OCI-LY3 (cell line): ENCODE data around the gene TRUB2.
"Not testable (repeated sequence)": the region's sequence is repeated elsewhere in the genome, so short reads cannot be mapped to it uniquely, and the experiment has no call there.

Experiments used
- H2AFZ ChIP-seq: fragments of 200-600, 300-600 bp; shearing (Covaris generic); 2 replicates; pipeline ENCODE4 v1.6.0; 2014; ENCODE audit warnings: antibody characterized with exemption, low read depth, low read length
- H3K27ac ChIP-seq: fragments of 200-600, 300-600 bp; sonication (generic); 2 replicates; pipeline ENCODE4 v1.5.1; 2014; ENCODE audit warnings: mild to moderate bottlenecking, low read length, moderate library complexity, mixed read lengths
- H3K27me3 ChIP-seq: fragments of 200-600, 300-600 bp; sonication (generic); 2 replicates; pipeline ENCODE4 v1.6.1; 2014; ENCODE audit warnings: low read depth, low read length, mixed read lengths
- H3K36me3 ChIP-seq: fragments of 200-600, 300-600 bp; sonication (generic); replicated peaks from 2 replicates; pipeline ENCODE3; 2014; ENCODE audit warnings: low read depth, low read length, mixed read lengths
- H3K4me1 ChIP-seq: fragments of 300-600, 200-600 bp; sonication (generic); 2 replicates; pipeline ENCODE4 v1.6.1; 2014; ENCODE audit warnings: low read length, mixed read lengths
- H3K4me2 ChIP-seq: fragments of 200-600, 300-600 bp; sonication (generic); 2 replicates; pipeline ENCODE4 v1.6.1; 2014; ENCODE audit warnings: low read length, mixed read lengths
- H3K4me3 ChIP-seq: fragments of 300-600, 200-600 bp; sonication (generic); 2 replicates; pipeline ENCODE4 v1.5.1; 2014; ENCODE audit warnings: antibody characterized with exemption, mild to moderate bottlenecking, low read length, moderate library complexity
- H3K79me2 ChIP-seq: fragments of 300-600, 200-600 bp; shearing (Covaris generic); 2 replicates; pipeline ENCODE4 v1.6.1; 2014; ENCODE audit warnings: mild to moderate bottlenecking, low read length, mixed read lengths
- H3K9ac ChIP-seq: fragments of 300-600, 200-600 bp; shearing (Covaris generic); 2 replicates; pipeline ENCODE4 v1.6.0; 2014; ENCODE audit warnings: mild to moderate bottlenecking, low read length, moderate library complexity
- H3K9me3 ChIP-seq: fragments of 200-600, 300-600 bp; shearing (Covaris generic); 2 replicates; pipeline ENCODE4 v1.6.1; 2014; ENCODE audit warnings: low read length, mixed read lengths; ENCODE audit not compliant: insufficient read depth
- H4K20me1 ChIP-seq: fragments of 200-600, 300-600 bp; sonication (generic); 2 replicates; pipeline ENCODE4 v1.6.1; 2016; ENCODE audit warnings: low read length, mixed read lengths; ENCODE audit not compliant: insufficient read depth
- CTCF ChIP-seq: fragments of 200-600, 300-600 bp; sonication (generic); IDR thresholded peaks from 2 replicates; pipeline ENCODE4 v1.5.1; 2014; ENCODE audit warnings: antibody characterized with exemption, low read length, low read depth
- EZH2phosphoT487 ChIP-seq: fragments of 200-600 bp; shearing (Covaris generic); IDR thresholded peaks from 2 replicates; pipeline ENCODE4 v1.6.1; 2018; ENCODE audit warnings: antibody characterized with exemption, mixed run types, low read depth

Gene TRUB2

GRCh38 chr9:128341435-128341849 lies 19.2 kb upstream of the TRUB2 start:
- Histone ChIP-seq H3K4me3 (peak overlapping the region; percentile 95), H2AFZ (peak overlapping the region; percentile 80), H3K27me3 (no peaks in the 10 kb centered on the region), H3K36me3 (peaks cover 13% of the 10 kb centered on the region), H3K9me3 (no peaks in the 10 kb centered on the region), H4K20me1 (no peaks in the 10 kb centered on the region), H3K27ac (peak overlapping the region; percentile 18), H3K79me2 (peaks cover 7% of the 10 kb centered on the region), H3K4me1 (peaks cover 5% of the 10 kb centered on the region), H3K9ac (peak overlapping the region; percentile 78), H3K4me2 (peak overlapping the region; percentile 100)
- TF ChIP-seq EZH2phosphoT487 (no peak), CTCF (peak; percentile 59)

GRCh38 chr9:128340691-128341434 lies 18.6 kb upstream of the TRUB2 start:
- H3K9me3 ChIP-seq, result no peaks in the 10 kb centered on the region
- peaks cover 5% of the 10 kb centered on the region for H3K4me1 ChIP-seq
- peaks cover 13% of the 10 kb centered on the region for H3K36me3 ChIP-seq
- peak overlapping the region; percentile 100 for H3K4me2 ChIP-seq
- H3K4me3 ChIP-seq, result peak overlapping the region; percentile 95
- H3K79me2 ChIP-seq, result peaks cover 7% of the 10 kb centered on the region
- peak overlapping the region; percentile 80 for H2AFZ ChIP-seq
- H3K27ac ChIP-seq, result peak overlapping the region; percentile 18
- peak overlapping the region; percentile 78 for H3K9ac ChIP-seq
- TF ChIP-seq CTCF (no peak), EZH2phosphoT487 (no peak)
- no peaks in the 10 kb centered on the region for H3K27me3 ChIP-seq
- H4K20me1 ChIP-seq, result no peaks in the 10 kb centered on the region

GRCh38 chr9:128339761-128340690 lies 17.8 kb upstream of the TRUB2 start, which contains the start of gene SLC27A4:
Gene SLC27A4 (plus strand): TSS chr9:128340527. CDS start chr9:128343133, 2,606 bp downstream.
- Histone ChIP-seq H3K4me1 (peaks cover 5% of the 10 kb centered on the region), H2AFZ (peak within 1 kb of the TSS; percentile 97), H4K20me1 (no peaks in the 10 kb centered on the region), H3K9me3 (no peaks in the 10 kb centered on the region), H3K27me3 (no peaks in the 10 kb centered on the region), H3K36me3 (peaks cover 11% of the 10 kb centered on the region), H3K9ac (peak within 1 kb of the TSS; percentile 78), H3K79me2 (peaks cover 7% of the 10 kb centered on the region), H3K27ac (peak within 1 kb of the TSS; percentile 48), H3K4me3 (peak within 1 kb of the TSS; percentile 95), H3K4me2 (peak within 1 kb of the TSS; percentile 100)
- no peak for TF ChIP-seq EZH2phosphoT487
- no peak for TF ChIP-seq CTCF

GRCh38 chr9:128338852-128339614 lies 16.8 kb upstream of the TRUB2 start:
- not testable (repeated sequence) for H3K79me2 ChIP-seq
- H3K4me2 ChIP-seq, result peak overlapping the region; percentile 79

More at GRCh38 chr9:128338852-128339614, 16.8 kb upstream of the TRUB2 start:
- H3K9me3 ChIP-seq, H3K4me1 ChIP-seq, H4K20me1 ChIP-seq, H3K36me3 ChIP-seq, H3K9ac ChIP-seq, H3K27me3 ChIP-seq: not testable (repeated sequence)
- H3K27ac ChIP-seq, result peak overlapping the region; percentile 48; the same call in 1 of the 2 replicates
- peak overlapping the region; percentile 97; the same call in 1 of the 2 replicates for H2AFZ ChIP-seq
- H3K4me3 ChIP-seq, result peak overlapping the region; percentile 95
